Myocyte (in vitro differentiated cells): ENCODE data around the gene LAPTM4A. TPM values are rescaled to one million over a fixed set of nuclear protein-coding genes. Genes with fewer than 3 reads are reported as not detected.

Source experiments
- DNase-seq: peaks from one replicate; pipeline ENCODE4 v3.0.0-alpha.2; 2012; ENCODE audit warnings: low read depth
- total RNA-seq: library from RNA; depleted of rRNA; stranded (reverse); fragments of >200 nt; gene quantifications from 2 replicates; pipeline ENCODE4 v1.2.3, GENCODE V29; 2014

LAPTM4A gene
- total RNA-seq, 1 donor from 2014 or later: 291 TPM

DNA sequence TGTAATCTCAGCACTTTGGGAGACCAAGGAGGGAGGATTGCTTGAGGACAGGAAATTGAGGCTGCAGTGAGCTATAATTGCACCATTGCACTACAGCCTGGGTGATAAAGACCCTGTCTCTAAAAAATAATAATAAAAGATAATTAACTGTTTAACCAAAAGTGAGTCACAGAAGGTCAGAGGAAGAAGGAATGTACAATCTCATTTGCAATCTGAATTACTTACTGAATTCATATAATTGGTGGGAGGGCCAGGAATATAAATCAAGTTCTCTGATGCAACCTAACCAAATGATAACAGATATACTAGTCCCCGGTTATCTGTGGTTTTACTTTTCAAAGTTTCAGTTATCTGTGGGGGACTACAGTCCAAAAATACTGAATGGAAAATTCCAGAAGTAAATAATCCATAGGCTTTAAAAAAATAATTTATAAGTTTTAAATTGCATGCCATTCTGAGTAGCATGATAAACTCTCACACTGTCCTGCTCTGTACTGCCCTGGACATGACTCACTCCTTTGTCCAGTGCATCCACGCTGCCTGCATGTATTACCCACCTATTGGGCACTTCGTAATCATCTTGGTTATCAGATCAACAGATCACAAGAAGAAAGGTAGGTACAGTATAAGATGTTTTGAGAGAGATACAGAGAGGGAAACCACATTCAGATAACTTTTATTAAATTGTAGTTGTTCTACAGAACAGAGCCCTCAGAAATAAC lies 26.2 kb downstream of the LAPTM4A start:
- no peak for DNase-seq

DNA sequence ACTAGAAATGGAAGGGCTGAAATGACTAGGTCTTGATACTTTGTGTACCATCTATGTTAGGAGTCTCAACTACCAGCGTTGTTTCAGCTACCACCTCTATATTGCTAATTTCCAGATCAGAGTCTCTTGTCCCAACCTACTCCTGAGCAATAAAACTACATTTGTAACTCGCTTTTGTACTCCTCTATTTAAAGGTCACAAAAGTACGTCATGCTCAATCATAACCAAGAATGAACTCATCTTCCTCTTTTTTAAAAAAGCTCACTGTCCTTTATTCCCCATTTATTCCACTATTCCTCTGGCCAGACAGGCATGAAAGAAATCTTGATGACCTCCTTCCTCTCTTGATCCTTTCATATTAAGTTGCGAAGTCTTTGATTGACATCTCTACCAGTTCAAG lies 27.7 kb downstream of the LAPTM4A start:
- DNase-seq: no peak

DNA sequence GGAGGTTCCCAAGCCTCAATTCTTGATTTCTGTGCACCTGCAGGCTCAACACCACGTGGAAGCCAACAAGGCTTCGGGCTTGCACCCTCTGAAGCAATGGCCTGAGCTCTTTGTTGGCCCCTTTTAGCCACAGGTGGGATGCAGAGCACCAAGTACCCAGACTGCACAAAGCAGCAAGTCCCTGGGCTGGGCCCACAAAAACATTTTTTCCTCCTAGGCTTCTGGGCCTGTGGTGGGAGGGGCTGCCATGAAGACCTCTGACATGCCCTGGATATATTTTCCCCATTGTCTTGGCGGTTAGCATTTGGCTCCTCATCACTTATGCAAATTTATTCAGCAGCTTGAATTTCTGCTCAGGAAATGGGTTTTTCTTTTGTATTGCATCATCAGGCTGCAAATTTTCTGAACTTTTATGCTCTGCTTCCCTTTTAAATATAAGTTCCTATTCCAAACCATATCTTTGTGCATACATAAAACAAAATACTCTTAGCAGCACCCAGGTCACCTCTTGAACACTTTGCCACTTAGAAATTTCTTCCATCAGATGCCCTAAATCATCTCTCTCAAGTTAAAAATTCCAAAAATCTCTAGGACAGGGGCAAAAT lies 29.9 kb downstream of the LAPTM4A start:
- DNase-seq: no peak

DNA sequence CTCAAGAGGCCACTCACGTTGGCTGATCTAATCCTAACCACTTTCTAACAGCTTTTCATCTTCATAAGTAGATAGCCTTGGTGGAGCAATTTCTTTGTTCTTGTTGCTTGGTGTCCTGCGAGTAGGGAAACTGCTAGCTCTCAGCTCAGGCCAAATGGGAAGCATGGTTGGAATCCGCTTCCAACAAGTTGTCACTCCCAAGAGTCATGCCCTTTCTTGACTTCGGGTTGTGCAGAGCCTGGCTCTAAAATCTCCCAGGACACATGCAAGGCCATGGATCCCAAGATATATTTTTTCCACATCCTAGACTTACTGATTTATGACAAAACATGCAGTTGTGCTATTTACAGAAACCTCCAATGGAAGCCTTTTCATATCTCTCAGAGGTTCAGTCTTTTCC lies 31.7 kb downstream of the LAPTM4A start:
- no peak for DNase-seq

DNA sequence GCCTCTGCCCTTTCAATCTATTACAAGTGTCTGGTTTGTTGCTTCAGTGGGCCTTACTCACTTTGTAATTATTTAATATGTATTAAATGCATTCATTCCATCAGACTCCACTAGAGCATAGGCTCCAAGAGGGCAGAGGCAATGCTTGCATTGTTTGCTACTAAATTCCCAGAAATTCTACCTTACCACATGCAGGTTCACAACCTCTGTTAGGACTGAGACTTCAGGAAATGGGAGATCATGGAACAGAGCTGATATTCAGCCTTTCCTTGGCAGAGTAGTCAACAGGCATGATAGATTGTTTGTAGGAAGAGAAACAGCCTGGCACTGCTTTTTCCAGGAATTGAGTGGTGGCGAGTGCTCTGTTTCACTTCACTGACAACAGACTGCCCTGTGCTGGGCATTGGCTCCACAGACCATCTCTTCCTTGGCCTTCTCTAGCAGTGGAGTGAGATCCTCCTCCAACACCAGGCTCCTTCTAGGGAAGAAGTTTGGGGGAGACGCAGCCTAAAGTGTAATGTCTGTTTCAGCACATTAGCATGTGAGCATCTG lies 32.8 kb downstream of the LAPTM4A start:
- no peak for DNase-seq

DNA sequence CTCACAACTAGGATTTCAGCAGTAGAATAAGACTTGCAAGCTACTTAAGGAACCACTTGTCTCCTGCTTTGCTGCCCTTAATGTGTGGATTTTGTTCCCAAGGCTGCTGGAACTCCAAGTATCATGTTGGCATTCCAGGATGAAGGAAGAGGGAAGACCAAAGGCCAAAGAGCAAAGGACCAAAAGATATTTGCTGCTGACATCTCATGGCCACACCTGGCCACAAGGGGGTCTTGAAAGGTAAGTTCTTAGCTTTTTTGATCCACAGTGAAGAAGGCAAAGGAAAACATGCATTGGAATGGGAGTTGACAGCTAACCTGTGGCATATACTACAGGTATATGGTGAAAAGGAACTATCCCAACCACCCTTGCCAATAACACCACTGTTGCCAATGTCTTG lies 35.1 kb downstream of the LAPTM4A start:
- DNase-seq: no peak

DNA sequence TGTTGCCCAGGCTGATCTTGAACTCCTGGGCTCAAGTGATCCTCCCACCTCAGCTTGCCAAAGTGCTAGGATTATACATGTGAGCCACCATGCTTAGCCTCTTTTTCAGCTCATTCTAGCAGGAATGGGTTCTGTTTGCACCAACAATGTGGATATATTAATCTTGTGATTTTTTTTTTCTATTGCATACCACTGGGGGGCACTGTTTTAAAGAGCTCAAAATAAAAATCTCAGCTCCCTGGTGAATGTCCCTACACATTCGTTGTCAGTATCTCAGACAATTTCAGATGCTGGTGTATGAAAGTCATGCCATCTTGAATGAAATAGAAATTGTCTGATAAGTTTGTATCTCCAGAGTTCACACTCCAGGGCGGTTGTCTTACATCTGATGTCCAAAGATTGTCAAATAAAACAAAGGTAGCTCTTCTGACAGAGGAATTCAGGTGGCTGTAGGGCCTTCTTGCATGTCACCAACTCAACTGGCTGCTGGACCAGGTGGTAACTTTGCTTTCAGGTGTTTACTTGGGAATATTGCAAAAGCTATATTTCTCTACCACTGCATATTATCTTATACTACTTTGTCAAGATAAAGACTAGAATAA lies 35.8 kb downstream of the LAPTM4A start:
- DNase-seq: peak; percentile 72

DNA sequence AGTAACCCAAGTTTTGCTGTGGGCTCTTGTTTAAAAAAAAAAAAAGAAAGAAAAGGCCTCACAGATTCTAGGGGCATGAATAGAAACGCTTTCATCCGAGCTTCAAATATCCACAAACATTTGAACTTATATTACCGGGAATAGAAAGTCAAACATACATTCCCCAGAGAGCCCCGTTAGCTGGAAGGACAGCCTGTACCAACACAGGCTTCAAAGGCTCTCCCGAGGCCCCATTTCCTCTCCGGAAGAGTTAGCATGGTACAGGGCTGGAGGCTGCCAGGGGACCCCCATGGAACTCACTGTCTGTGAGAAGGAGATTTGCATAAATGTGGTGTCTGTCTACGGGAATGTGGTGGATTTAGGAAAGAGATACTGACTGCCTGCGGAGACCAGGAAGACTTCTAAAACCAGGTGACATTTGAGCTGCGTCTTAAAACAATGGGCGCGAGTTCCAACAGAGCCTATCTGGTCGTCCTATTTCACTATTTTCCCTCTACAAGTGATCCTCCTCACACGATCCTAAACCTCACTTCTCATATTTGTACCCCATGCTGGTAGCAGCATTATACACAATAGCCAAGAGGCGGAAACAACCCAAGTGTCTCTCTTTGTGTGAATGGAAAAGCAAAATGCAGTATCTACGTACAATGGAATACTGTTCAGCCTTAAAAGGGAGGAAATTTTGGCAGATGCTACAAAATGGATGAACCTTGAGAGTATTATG lies 38.1 kb downstream of the LAPTM4A start:
- no peak for DNase-seq

DNA sequence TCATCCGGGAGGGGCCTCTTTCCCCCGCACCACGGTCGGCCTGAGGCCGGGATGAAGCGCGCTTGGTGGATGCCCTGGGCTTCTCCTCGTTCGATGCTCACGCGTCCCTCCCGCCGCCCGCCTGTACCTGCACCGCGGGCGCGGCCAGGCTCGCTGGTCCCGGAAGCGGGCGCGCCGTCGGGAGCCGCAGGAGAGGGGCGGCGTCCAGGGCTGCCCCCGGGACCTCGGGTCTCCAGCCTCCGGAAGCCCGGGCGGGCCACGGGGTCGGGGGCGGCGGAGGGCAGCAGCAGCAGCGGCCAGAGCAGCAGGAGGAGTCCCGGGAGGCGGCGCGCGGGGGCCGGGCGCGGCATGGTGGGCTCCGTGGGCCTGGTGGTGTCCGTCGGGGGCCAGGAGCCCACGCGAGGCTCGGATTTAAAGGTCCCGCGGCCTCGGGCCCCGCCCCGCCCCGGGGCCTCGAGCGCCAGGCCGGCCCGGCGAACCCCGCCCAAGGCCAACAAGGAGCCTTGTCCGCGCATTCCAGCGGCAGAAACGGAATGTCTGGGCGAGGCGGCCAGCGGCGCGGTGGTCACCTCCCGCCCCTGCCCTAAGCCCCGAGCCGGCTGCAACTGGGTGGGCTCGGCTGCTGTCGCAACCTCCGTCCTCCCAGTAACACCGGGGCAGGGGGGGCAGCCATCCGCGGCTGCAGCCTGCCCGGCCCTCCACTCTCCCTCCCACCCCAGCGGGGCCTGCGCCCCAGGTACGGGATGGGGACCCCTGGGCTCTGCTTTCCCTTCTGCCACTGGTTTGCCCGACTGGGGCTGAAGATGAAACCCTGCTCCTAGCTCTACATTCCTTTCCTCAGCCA lies 38.9 kb downstream of the LAPTM4A start, which contains the start of gene MATN3:
Gene MATN3, minus strand, starts transcription at position 387 of the 844 bp plus-strand sequence. Its CDS starts 37 bp downstream, at position 350.
- DNase-seq: peak; percentile 69

DNA sequence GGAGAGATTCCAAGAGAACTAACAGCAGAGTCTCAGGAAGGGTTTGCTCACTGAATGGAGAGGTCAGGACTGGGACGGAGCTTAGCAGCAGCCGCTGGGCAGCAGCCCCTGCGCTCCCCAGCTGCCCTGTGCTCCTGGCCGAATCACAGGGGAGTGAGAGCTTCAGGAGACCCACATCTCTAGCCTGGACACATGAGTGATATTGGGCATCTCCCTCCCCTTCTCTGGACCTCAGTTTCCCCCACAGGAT lies 39.5 kb downstream of the LAPTM4A start:
- DNase-seq: no peak

DNA sequence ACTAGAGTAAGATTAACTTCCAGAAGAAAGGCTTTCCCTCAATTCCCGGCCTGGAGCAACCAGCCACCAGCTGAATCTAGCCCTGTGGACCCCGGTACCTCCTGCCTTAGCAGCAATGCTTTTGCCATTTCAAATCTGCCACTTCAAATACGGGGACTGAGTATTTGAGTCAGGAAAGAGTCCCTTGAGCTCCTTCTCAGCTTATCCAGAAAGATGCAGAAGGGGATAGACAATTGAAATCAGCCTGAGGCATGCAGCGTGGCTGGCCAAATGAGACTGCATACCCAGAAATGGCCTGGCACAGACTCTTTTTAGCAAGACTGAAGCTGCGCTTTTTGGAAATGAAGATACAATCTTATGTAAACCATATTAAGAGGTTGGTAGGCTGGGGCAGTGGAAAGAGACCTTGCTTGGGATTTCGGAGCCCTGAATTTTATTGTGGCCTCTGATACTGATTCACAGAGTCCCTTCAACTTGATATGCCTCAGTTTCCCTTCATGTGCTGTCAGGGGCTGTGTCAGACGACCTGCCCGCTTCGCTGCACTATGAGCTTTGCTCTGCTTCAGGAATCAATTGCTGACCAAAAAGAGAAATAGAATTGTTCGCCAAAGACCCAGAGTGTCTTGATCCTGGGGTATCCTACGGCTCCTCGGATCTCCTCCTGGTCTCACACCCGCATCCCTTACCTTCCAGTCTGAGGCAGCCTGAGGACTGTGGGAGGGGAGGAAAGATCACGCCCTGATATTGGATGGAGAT lies 40.0 kb downstream of the LAPTM4A start:
- DNase-seq: no peak

DNA sequence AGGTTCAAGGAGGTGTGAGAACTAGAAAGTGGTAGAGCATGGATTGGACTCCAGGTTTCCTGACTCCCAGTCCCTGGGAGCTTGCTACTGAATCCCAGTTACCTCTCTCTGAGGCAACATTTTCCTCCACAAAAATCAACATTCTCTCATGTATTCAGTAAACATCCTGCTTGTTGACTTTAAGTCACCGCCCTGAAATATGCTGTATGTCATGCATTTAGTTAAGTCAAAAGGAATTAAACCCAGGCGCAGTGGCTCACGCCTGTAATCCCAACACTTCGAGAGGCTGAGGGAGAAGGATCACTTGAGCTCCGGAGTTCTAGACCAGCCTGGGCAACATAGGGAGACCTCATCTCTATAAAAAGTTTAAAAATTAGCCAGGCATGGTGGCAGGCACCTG lies 42.7 kb downstream of the LAPTM4A start:
- no peak for DNase-seq

DNA sequence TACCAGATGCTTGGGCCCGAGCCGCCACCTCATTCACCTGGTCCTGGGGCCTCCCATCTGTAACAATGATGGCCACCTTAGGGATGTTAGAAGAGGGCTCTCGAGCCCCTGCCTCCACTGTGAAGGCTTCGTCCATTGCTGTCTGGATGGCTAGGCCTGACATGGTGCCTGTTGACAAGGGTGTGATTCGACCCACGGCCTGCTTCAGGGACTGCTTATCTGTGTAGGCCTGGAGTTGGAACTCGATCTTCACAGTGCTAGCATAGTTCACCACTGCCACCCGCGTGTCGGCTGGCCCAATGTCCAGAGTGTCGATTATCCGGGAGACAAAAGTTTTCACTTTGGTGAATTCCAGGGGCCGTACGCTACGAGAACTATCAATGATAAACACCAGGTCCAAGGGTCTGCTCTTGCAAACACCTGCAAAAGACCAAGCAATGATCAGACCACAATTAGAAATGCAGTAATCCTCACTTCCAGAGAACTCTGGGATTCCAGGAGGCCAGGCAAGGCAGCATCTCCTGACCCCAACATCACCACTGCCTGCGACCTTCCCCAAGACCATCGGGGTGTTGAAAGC lies 45.4 kb downstream of the LAPTM4A start:
- DNase-seq: no peak

DNA sequence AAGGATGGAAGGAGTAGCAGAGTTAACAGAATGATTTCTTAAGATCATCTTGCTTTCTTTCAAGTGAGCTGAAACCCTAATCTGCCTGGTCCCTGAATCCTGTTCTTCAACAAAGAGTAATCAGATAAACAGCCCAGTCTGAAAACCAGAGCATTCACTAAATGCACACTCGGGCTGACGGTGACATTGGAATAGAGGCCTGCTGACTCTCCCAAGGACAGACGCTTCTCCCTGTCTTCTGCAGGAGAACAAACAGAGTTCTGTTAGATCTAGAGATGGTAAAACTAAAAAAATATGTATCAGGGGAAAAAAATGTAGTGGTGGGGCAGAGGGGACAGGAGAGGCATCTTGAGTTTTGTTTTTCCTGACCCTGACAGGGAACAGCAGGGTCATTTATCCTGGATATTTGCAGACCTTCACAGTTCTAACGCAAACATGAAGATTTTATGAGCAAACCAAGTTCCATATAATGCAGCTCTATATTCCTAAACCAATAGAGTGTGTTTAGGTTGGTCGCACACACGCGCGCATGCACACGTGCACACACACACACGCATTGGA lies 46.3 kb downstream of the LAPTM4A start:
- DNase-seq: no peak

DNA sequence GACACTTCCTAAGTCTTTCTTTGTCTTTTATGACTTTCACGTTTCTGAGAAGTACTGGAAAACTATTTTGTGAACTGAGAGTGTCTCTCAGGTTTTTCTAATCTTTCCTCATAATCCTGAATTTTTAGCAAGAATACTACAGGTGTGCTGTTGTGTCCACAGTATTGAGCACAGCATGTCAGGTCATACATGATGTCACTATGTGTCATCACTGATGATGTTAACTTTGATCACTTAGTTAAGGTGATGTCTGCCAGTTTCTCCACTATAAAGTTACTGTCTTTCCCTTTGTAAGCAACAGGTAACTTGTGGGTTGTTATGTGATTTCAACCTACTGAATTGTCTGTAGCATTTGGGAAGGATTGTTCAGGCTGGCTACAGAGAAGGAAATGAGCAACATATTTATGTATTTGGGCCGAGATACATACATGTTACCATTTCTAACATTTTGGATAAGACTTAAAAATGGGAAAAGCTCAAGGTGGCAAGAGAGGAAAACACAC lies 50.0 kb downstream of the LAPTM4A start:
- DNase-seq: no peak

DNA sequence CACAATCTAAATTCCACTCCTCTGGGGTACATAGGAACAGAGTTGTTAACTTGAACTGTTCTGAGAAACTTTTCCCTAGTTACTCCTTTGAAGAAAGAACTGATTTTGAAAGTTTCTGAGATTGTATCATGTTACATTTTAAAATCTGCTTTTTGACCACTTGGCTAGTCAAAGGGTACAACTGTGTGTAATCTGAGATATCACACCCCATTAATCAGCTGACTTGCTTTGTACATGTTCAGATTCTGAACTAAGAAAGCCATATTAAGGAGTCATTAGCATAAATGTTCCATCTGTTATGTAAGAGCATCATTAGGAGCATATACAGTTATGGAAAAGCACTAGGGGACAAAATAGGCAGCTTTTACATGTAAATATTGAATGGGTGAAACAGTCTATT lies 57.7 kb downstream of the LAPTM4A start:
- DNase-seq: peak; percentile 20

DNA sequence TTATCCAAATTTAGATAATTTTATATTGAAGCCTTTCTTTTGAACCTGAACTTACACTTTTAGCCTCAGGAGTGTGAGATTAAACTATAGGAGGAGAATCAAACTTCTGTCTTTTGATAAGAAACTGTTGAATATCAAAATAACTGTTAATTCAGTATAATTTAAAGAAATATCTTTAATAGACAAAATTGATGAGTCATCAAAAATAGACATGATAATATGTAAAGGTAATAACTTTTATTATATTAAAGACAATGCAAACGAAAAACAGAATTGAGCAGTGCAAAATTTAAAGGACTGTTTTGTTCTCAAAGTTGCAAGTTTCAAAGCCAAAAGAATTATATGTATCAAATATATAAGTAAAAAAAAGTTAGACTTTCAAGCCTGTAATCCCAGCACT lies 59.5 kb downstream of the LAPTM4A start:
- DNase-seq: no peak

DNA sequence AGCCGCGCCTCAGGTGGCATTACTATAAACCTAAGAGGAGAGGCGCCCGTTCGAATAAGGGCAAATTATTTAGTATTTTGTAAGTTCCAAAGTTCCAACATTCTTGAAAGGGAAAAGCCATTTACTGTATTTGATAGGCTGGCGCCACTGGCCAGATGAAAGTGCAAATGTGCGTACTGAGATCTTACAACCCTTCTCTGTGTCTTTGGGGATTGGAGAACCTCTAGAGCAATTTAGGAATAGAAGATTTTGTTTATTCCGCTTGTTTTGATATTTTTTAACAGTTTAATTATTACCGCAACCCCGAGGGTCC lies 61.1 kb downstream of the LAPTM4A start:
- no peak for DNase-seq

DNA sequence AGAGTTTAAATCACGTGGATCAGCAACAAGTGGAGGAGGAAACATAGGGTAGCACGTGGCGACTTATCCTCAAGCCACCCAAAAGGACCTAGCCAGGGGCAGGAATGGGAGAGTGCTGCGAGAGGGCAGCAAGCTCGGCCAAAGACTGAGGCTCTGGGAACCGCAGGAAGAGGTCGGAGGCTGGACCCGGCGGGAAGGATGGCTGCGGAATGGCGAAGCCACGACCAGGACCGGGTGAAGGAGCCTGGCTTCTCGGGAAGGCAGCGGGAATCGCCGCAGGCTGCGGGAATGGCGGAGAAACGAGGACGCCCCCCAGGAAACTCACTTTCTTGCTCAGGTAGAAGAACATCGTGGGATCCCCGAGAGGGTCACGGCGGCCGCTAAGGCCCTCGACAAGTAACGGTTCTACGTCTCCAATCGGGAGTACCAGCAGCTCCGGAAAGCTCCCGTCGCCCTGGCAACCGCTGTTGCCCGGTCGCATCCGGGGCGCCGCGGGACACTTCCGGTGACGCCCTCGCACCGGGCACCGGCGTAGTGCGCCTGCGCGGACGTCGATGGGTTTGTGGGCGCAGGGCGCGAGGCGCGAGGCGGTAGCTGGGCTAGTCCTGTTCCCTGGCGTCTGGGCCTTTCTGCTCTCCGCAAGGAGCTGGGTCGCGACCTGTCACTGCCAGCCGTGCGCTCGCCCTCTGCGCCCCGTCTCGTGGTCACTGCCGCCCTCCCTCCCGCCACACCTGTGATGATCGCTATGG lies 61.6 kb downstream of the LAPTM4A start, which contains the start of gene WDR35:
Gene WDR35, minus strand, starts transcription at position 439 of the 749 bp plus-strand sequence. Its CDS starts 90 bp downstream, at position 349.
- DNase-seq: peak; percentile 93
